DND-41 (cell line): ENCODE results near the gene MNS1.

Experiments used
- CTCF ChIP-seq: IDR thresholded peaks from 2 replicates; pipeline ENCODE4 v1.5.1; 2012; ENCODE audit warnings: borderline replicate concordance, low read length, moderate library complexity, mild to moderate bottlenecking; ENCODE audit not compliant: poor library complexity, severe bottlenecking; ENCODE audit errors: extremely low read depth
- EZH2 ChIP-seq: IDR thresholded peaks from 3 replicates; pipeline ENCODE4 v1.6.1; 2012; ENCODE audit warnings: borderline replicate concordance, low read depth, mild to moderate bottlenecking, moderate library complexity, low read length, inconsistent platforms; ENCODE audit not compliant: severe bottlenecking

- no peak for TF ChIP-seq EZH2
- TF ChIP-seq CTCF = no peak
These were observed 8.7 kb downstream of the MNS1 start for GRCh38 chr15:56456229-56456628.
